ENCODE measurements around the gene ZC2HC1C. TPM values are rescaled to one million over a fixed set of nuclear protein-coding genes. Genes with fewer than 3 reads are reported as not detected.
"Not testable (repeated sequence)": the region's sequence is repeated elsewhere in the genome, so short reads cannot be mapped to it uniquely, and the experiment has no call there.

Gene ZC2HC1C
- total RNA-seq, 4 donors from 2014 or later: 0.48 to 5.6 (median 1.5) TPM

GRCh38 chr14:75120541-75121291 lies 51.3 kb downstream of the ZC2HC1C start:
- no peak for DNase-seq (ENCODE audit: low spot score)
- no peak for TF ChIP-seq CTCF (IDR thresholded peaks at IDR 0.05)
- ATAC-seq (ENCODE audit: low FRiP score): no peak

- no peak for TF ChIP-seq CTCF (IDR thresholded peaks at IDR 0.05)
- no peak for ATAC-seq (ENCODE audit: low FRiP score)
- no peak for DNase-seq (ENCODE audit: low spot score)
These were observed 52.1 kb downstream of the ZC2HC1C start for GRCh38 chr14:75121552-75121951.

GRCh38 chr14:75123991-75124390 lies 54.5 kb downstream of the ZC2HC1C start:
- no peak for TF ChIP-seq CTCF (IDR thresholded peaks at IDR 0.05)
- DNase-seq (ENCODE audit: low spot score) (no peak), ATAC-seq (ENCODE audit: low FRiP score) (no peak)

- TF ChIP-seq CTCF (IDR thresholded peaks at IDR 0.05): no peak
- DNase-seq (ENCODE audit: low spot score) (no peak), ATAC-seq (ENCODE audit: low FRiP score) (no peak)
These were observed 56.2 kb downstream of the ZC2HC1C start for GRCh38 chr14:75125617-75126016.

- DNase-seq (ENCODE audit: low spot score) (no peak), ATAC-seq (ENCODE audit: low FRiP score) (no peak)
- TF ChIP-seq CTCF (IDR thresholded peaks at IDR 0.05): no peak
These were observed 56.7 kb downstream of the ZC2HC1C start for GRCh38 chr14:75126121-75126544.

- ATAC-seq (ENCODE audit: low FRiP score): peak; percentile 79
These were observed 57.4 kb downstream of the ZC2HC1C start, which contains the start of gene NEK9 for GRCh38 chr14:75126679-75127473. Gene NEK9 (minus strand): TSS chr14:75127048. CDS start chr14:75126921, 127 bp downstream.

GRCh38 chr14:75127474-75127820 lies 58.0 kb downstream of the ZC2HC1C start:
- ATAC-seq (ENCODE audit: low FRiP score); DNase-seq (ENCODE audit: low spot score): not testable (repeated sequence)

More at GRCh38 chr14:75126679-75127473, 57.4 kb downstream of the ZC2HC1C start, which contains the start of gene NEK9:
- DNase-seq (ENCODE audit: low spot score): peak; percentile 79
- TF ChIP-seq CTCF (IDR thresholded peaks at IDR 0.05): no peak
